ENCODE results near the gene TESK2.
"Not testable (repeated sequence)": the region's sequence is repeated elsewhere in the genome, so short reads cannot be mapped to it uniquely, and the experiment has no call there.

Gene TESK2

GRCh38 chr1:45400049-45400448, 90.9 kb downstream of the TESK2 start:
- Histone ChIP-seq H3K27me3 (ENCODE audit: control insufficient read depth, insufficient read depth, low read length) (no peaks in the 10 kb centered on the region), H3K9me3 (ENCODE audit: control insufficient read depth, insufficient read depth, low read length) (no peaks in the 10 kb centered on the region), H3K9ac (ENCODE audit: low read depth, low read length) (no peak overlapping the region), H3K4me3 (ENCODE audit: low read depth, low read length) (no peak overlapping the region), H3K36me3 (ENCODE audit: control insufficient read depth, insufficient read depth, low read length) (no peaks in the 10 kb centered on the region), H3K4me1 (ENCODE audit: control insufficient read depth, insufficient read depth, low read length) (no peaks in the 10 kb centered on the region)

- Histone ChIP-seq H3K9me3 (ENCODE audit: control insufficient read depth, insufficient read depth, low read length) (no peaks in the 10 kb centered on the region), H3K36me3 (ENCODE audit: control insufficient read depth, insufficient read depth, low read length) (no peaks in the 10 kb centered on the region), H3K4me1 (ENCODE audit: control insufficient read depth, insufficient read depth, low read length) (no peaks in the 10 kb centered on the region), H3K9ac (ENCODE audit: low read depth, low read length) (no peak overlapping the region), H3K4me3 (ENCODE audit: low read depth, low read length) (no peak overlapping the region), H3K27me3 (ENCODE audit: control insufficient read depth, insufficient read depth, low read length) (no peaks in the 10 kb centered on the region)
Measured at GRCh38 chr1:45397285-45397684, 93.7 kb downstream of the TESK2 start.

GRCh38 chr1:45395582-45395981, 95.4 kb downstream of the TESK2 start:
- H3K27me3 ChIP-seq (ENCODE audit: control insufficient read depth, insufficient read depth, low read length), result no peaks in the 10 kb centered on the region
- H3K36me3 ChIP-seq (ENCODE audit: control insufficient read depth, insufficient read depth, low read length), result no peaks in the 10 kb centered on the region
- no peak overlapping the region for H3K9ac ChIP-seq (ENCODE audit: low read depth, low read length)
- no peak overlapping the region for H3K4me3 ChIP-seq (ENCODE audit: low read depth, low read length)
- H3K9me3 ChIP-seq (ENCODE audit: control insufficient read depth, insufficient read depth, low read length), result no peaks in the 10 kb centered on the region
- no peaks in the 10 kb centered on the region for H3K4me1 ChIP-seq (ENCODE audit: control insufficient read depth, insufficient read depth, low read length)

GRCh38 chr1:45395051-45395450, 95.9 kb downstream of the TESK2 start:
- Histone ChIP-seq H3K36me3 (ENCODE audit: control insufficient read depth, insufficient read depth, low read length) (no peaks in the 10 kb centered on the region), H3K9me3 (ENCODE audit: control insufficient read depth, insufficient read depth, low read length) (no peaks in the 10 kb centered on the region), H3K27me3 (ENCODE audit: control insufficient read depth, insufficient read depth, low read length) (no peaks in the 10 kb centered on the region), H3K4me1 (ENCODE audit: control insufficient read depth, insufficient read depth, low read length) (no peaks in the 10 kb centered on the region), H3K9ac (ENCODE audit: low read depth, low read length) (no peak overlapping the region), H3K4me3 (ENCODE audit: low read depth, low read length) (no peak overlapping the region)

- no peak overlapping the region for H3K9ac ChIP-seq (ENCODE audit: low read depth, low read length)
- H3K36me3 ChIP-seq (ENCODE audit: control insufficient read depth, insufficient read depth, low read length), result no peaks in the 10 kb centered on the region
- no peak overlapping the region for H3K4me3 ChIP-seq (ENCODE audit: low read depth, low read length)
- no peaks in the 10 kb centered on the region for H3K9me3 ChIP-seq (ENCODE audit: control insufficient read depth, insufficient read depth, low read length)
- H3K4me1 ChIP-seq (ENCODE audit: control insufficient read depth, insufficient read depth, low read length), result no peaks in the 10 kb centered on the region
- H3K27me3 ChIP-seq (ENCODE audit: control insufficient read depth, insufficient read depth, low read length), result no peaks in the 10 kb centered on the region
Measured at GRCh38 chr1:45394342-45394741, 96.6 kb downstream of the TESK2 start.

GRCh38 chr1:45393718-45394302, 97.2 kb downstream of the TESK2 start:
- H3K36me3 ChIP-seq (ENCODE audit: control insufficient read depth, insufficient read depth, low read length), result no peaks in the 10 kb centered on the region
- no peaks in the 10 kb centered on the region for H3K9me3 ChIP-seq (ENCODE audit: control insufficient read depth, insufficient read depth, low read length)
- no peak overlapping the region for H3K4me3 ChIP-seq (ENCODE audit: low read depth, low read length)
- H3K9ac ChIP-seq (ENCODE audit: low read depth, low read length), result no peak overlapping the region
- H3K27me3 ChIP-seq (ENCODE audit: control insufficient read depth, insufficient read depth, low read length), result no peaks in the 10 kb centered on the region
- no peaks in the 10 kb centered on the region for H3K4me1 ChIP-seq (ENCODE audit: control insufficient read depth, insufficient read depth, low read length)

- H3K36me3 ChIP-seq (ENCODE audit: control insufficient read depth, insufficient read depth, low read length), result no peaks in the 10 kb centered on the region
- H3K4me3 ChIP-seq (ENCODE audit: low read depth, low read length), result no peak overlapping the region
- no peaks in the 10 kb centered on the region for H3K27me3 ChIP-seq (ENCODE audit: control insufficient read depth, insufficient read depth, low read length)
- no peaks in the 10 kb centered on the region for H3K4me1 ChIP-seq (ENCODE audit: control insufficient read depth, insufficient read depth, low read length)
- H3K9ac ChIP-seq (ENCODE audit: low read depth, low read length), result no peak overlapping the region
- H3K9me3 ChIP-seq (ENCODE audit: control insufficient read depth, insufficient read depth, low read length), result no peaks in the 10 kb centered on the region
Measured at GRCh38 chr1:45386219-45386618, 104.7 kb downstream of the TESK2 start.

GRCh38 chr1:45385302-45385701, 105.7 kb downstream of the TESK2 start:
- Histone ChIP-seq H3K4me3 (ENCODE audit: low read depth, low read length) (no peak overlapping the region), H3K9ac (ENCODE audit: low read depth, low read length) (no peak overlapping the region), H3K9me3 (ENCODE audit: control insufficient read depth, insufficient read depth, low read length) (no peaks in the 10 kb centered on the region), H3K27me3 (ENCODE audit: control insufficient read depth, insufficient read depth, low read length) (no peaks in the 10 kb centered on the region), H3K4me1 (ENCODE audit: control insufficient read depth, insufficient read depth, low read length) (no peaks in the 10 kb centered on the region), H3K36me3 (ENCODE audit: control insufficient read depth, insufficient read depth, low read length) (no peaks in the 10 kb centered on the region)

- not testable (repeated sequence) for H3K4me1 ChIP-seq (ENCODE audit: control insufficient read depth, insufficient read depth, low read length); H3K27me3 ChIP-seq (ENCODE audit: control insufficient read depth, insufficient read depth, low read length); H3K9me3 ChIP-seq (ENCODE audit: control insufficient read depth, insufficient read depth, low read length); H3K36me3 ChIP-seq (ENCODE audit: control insufficient read depth, insufficient read depth, low read length); H3K4me3 ChIP-seq (ENCODE audit: low read depth, low read length); H3K9ac ChIP-seq (ENCODE audit: low read depth, low read length)
Measured at GRCh38 chr1:45384213-45384612, 106.8 kb downstream of the TESK2 start.

- H3K4me3 ChIP-seq (ENCODE audit: low read depth, low read length), result no peak overlapping the region
- no peaks in the 10 kb centered on the region for H3K9me3 ChIP-seq (ENCODE audit: control insufficient read depth, insufficient read depth, low read length)
Measured at GRCh38 chr1:45383191-45383590, 107.8 kb downstream of the TESK2 start.

GRCh38 chr1:45381243-45381642, 109.7 kb downstream of the TESK2 start:
- no peaks in the 10 kb centered on the region for H3K27me3 ChIP-seq (ENCODE audit: control insufficient read depth, insufficient read depth, low read length)
- H3K9me3 ChIP-seq (ENCODE audit: control insufficient read depth, insufficient read depth, low read length), result no peaks in the 10 kb centered on the region
- no peaks in the 10 kb centered on the region for H3K4me1 ChIP-seq (ENCODE audit: control insufficient read depth, insufficient read depth, low read length)
- no peaks in the 10 kb centered on the region for H3K36me3 ChIP-seq (ENCODE audit: control insufficient read depth, insufficient read depth, low read length)
- H3K4me3 ChIP-seq (ENCODE audit: low read depth, low read length), result no peak overlapping the region
- H3K9ac ChIP-seq (ENCODE audit: low read depth, low read length), result no peak overlapping the region

More at GRCh38 chr1:45383191-45383590, 107.8 kb downstream of the TESK2 start:
- Histone ChIP-seq H3K27me3 (ENCODE audit: control insufficient read depth, insufficient read depth, low read length) (no peaks in the 10 kb centered on the region), H3K4me1 (ENCODE audit: control insufficient read depth, insufficient read depth, low read length) (no peaks in the 10 kb centered on the region), H3K36me3 (ENCODE audit: control insufficient read depth, insufficient read depth, low read length) (no peaks in the 10 kb centered on the region), H3K9ac (ENCODE audit: low read depth, low read length) (no peak overlapping the region)

GRCh38 chr1:45380730-45381129, 110.2 kb downstream of the TESK2 start:
- no peaks in the 10 kb centered on the region for H3K27me3 ChIP-seq (ENCODE audit: control insufficient read depth, insufficient read depth, low read length)
- no peak overlapping the region for H3K4me3 ChIP-seq (ENCODE audit: low read depth, low read length)
- H3K36me3 ChIP-seq (ENCODE audit: control insufficient read depth, insufficient read depth, low read length), result no peaks in the 10 kb centered on the region
- H3K9me3 ChIP-seq (ENCODE audit: control insufficient read depth, insufficient read depth, low read length), result no peaks in the 10 kb centered on the region
- H3K4me1 ChIP-seq (ENCODE audit: control insufficient read depth, insufficient read depth, low read length), result no peaks in the 10 kb centered on the region
- H3K9ac ChIP-seq (ENCODE audit: low read depth, low read length), result no peak overlapping the region

All from iPS-15b (cell line).